WTC11 (cell line): ENCODE data around the gene DNAH9. TPM values are rescaled to one million over a fixed set of nuclear protein-coding genes. Genes with fewer than 3 reads are reported as not detected.

ENCODE experiments used
- ATAC-seq: fragments of 200-7000 bp; cut with Tn5 transposase; 2 replicates; pipeline ENCODE4 v1.10.0; 2021; ENCODE audit warnings: mild to moderate bottlenecking, moderate library complexity
- CTCF ChIA-PET: fragments of 300-600 bp; sonication (Branson Sonifier 250); formaldehyde crosslinking; loops from one replicate; lab custom pipeline; 2021; ENCODE audit warnings: antibody characterized with exemption; lab: Charles Lee
- POLR2A ChIA-PET: fragments of 350-600 bp; sonication (Branson Sonifier 250); formaldehyde crosslinking; loops from one replicate; lab custom pipeline; 2021; ENCODE audit warnings: antibody characterized with exemption; lab: Charles Lee
- DNase-seq: peaks from one replicate; pipeline ENCODE4 v3.0.0; 2021; ENCODE audit warnings: low spot score
- H3K27ac Mint-ChIP-seq: 2 replicates; pipeline ENCODE4 v1.8.0; 2021; ENCODE audit warnings: mixed read lengths
- H3K27me3 Mint-ChIP-seq: 2 replicates; pipeline ENCODE4 v1.8.0; 2021; ENCODE audit warnings: low read depth, mild to moderate bottlenecking, moderate library complexity, mixed read lengths
- H3K36me3 Mint-ChIP-seq: 2 replicates; pipeline ENCODE4 v1.8.0; 2021; ENCODE audit warnings: mixed read lengths
- H3K4me1 Mint-ChIP-seq: 2 replicates; pipeline ENCODE4 v1.8.0; 2022; ENCODE audit warnings: mixed read lengths
- H3K4me3 Mint-ChIP-seq: 2 replicates; pipeline ENCODE4 v1.8.0; 2021; ENCODE audit warnings: mild to moderate bottlenecking, moderate library complexity, mixed read lengths
- H3K9me3 Mint-ChIP-seq: 2 replicates; pipeline ENCODE4 v1.8.0; 2021; ENCODE audit warnings: mixed read lengths
- ATF1 ChIP-seq: sonication (generic); formaldehyde crosslinking; IDR thresholded peaks from 2 replicates; pipeline ENCODE4 v1.8.1; 2023; ENCODE audit warnings: mild to moderate bottlenecking, moderate library complexity, missing genetic modification reagents
- GABPB1 ChIP-seq: sonication (generic); formaldehyde crosslinking; IDR thresholded peaks from 2 replicates; pipeline ENCODE4 v1.8.1; 2023; ENCODE audit warnings: mild to moderate bottlenecking, missing genetic modification reagents
- NFE2L1 ChIP-seq: sonication (generic); formaldehyde crosslinking; IDR thresholded peaks from 2 replicates; pipeline ENCODE4 v1.8.1; 2023; ENCODE audit warnings: missing genetic modification reagents
- NR1H2 ChIP-seq: sonication (generic); formaldehyde crosslinking; IDR thresholded peaks from 2 replicates; pipeline ENCODE4 v1.9.0; 2021; ENCODE audit warnings: mild to moderate bottlenecking, moderate library complexity, missing genetic modification reagents
- NR3C1 ChIP-seq: sonication (generic); formaldehyde crosslinking; conservative IDR thresholded peaks from 2 replicates; pipeline ENCODE4 v1.8.1; 2023; ENCODE audit warnings: low read depth, mild to moderate bottlenecking, missing genetic modification reagents
- OVOL2 ChIP-seq: fragments of 250-450 bp; sonication (Bioruptor Pico); IDR thresholded peaks from 2 replicates; pipeline ENCODE4 v1.9.0; 2021; ENCODE audit warnings: mild to moderate bottlenecking, borderline replicate concordance
- SP1 ChIP-seq: sonication (generic); formaldehyde crosslinking; conservative IDR thresholded peaks from 2 replicates; pipeline ENCODE4 v1.8.1; 2022; ENCODE audit warnings: missing genetic modification reagents
- TEAD4 ChIP-seq: sonication (generic); formaldehyde crosslinking; IDR thresholded peaks from 2 replicates; pipeline ENCODE4 v1.8.0; 2022; ENCODE audit warnings: mild to moderate bottlenecking, missing genetic modification reagents
- ZNF232 ChIP-seq: sonication (generic); formaldehyde crosslinking; IDR thresholded peaks from 2 replicates; pipeline ENCODE4 v1.8.0; 2022; ENCODE audit warnings: mild to moderate bottlenecking, missing genetic modification reagents
- total RNA-seq: library from RNA; stranded (reverse); gene quantifications from 3 replicates; pipeline ENCODE4 v1.2.3, GENCODE V29; 2021
- TF ChIP-seq, protein P1 (sequence below): fragments of 250-450 bp; sonication (Bioruptor Pico); IDR thresholded peaks from 2 replicates; pipeline ENCODE4 v1.9.0; 2021; ENCODE audit warnings: mild to moderate bottlenecking
- TF ChIP-seq, protein P2 (sequence below): sonication (generic); formaldehyde crosslinking; IDR thresholded peaks from 2 replicates; pipeline ENCODE4 v1.8.0; 2023; ENCODE audit warnings: mild to moderate bottlenecking, missing genetic modification reagents
- TF ChIP-seq, protein P3 (sequence below): sonication (generic); formaldehyde crosslinking; IDR thresholded peaks from 2 replicates; pipeline ENCODE4 v1.8.1; 2022; ENCODE audit warnings: low read depth, mild to moderate bottlenecking, moderate library complexity, missing genetic modification reagents, borderline replicate concordance
- TF ChIP-seq, protein P4 (sequence below): fragments of 250-450 bp; sonication (Bioruptor Pico); conservative IDR thresholded peaks from 2 replicates; pipeline ENCODE4 v1.9.0; 2021; ENCODE audit warnings: mild to moderate bottlenecking
- TF ChIP-seq, protein P5 (sequence below): fragments of 200-600 bp; IDR thresholded peaks from 2 replicates; pipeline ENCODE4 v1.8.0; 2022; ENCODE audit warnings: antibody characterized with exemption
- TF ChIP-seq, protein P6 (sequence below): sonication (generic); formaldehyde crosslinking; IDR thresholded peaks from 2 replicates; pipeline ENCODE4 v1.8.1; 2023; ENCODE audit warnings: mild to moderate bottlenecking, missing genetic modification reagents, borderline replicate concordance
- TF ChIP-seq, protein P7 (sequence below): sonication (generic); formaldehyde crosslinking; IDR thresholded peaks from 2 replicates; pipeline ENCODE4 v1.8.1; 2022; ENCODE audit warnings: low read depth, missing genetic modification reagents, borderline replicate concordance

Gene DNAH9
- total RNA-seq, 1 experiment from 2014 or later: 0.31 TPM

DNA sequence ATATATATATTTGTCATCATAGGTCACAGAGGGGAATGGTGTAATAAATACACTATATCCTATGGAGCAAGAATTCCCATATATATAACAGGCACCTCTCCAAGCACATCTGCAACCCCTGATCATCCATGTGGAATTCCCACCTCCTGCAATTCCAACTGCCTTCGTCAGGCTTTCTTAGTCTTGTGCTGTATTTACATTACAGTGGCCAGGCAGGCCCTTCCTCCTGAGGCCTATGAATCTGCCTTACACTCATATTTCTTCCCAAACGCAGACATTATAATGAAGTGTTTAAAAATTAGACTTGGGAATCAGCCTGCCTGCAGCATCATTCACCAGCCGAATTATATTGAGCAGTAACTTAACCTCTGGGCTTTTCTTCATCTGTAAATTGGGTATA is 19.3 kb upstream of the DNAH9 start:
- Mint-ChIP-seq H3K4me3 (no peak overlapping the region), H3K36me3 (peaks cover 49% of the 10 kb centered on the region), H3K9me3 (peaks cover 73% of the 10 kb centered on the region), H3K27ac (no peak overlapping the region), H3K27me3 (peaks cover 3% of the 10 kb centered on the region), H3K4me1 (no peaks in the 10 kb centered on the region)
- ATAC-seq: no peak
- ChIA-PET POLR2A (no interaction called here), CTCF (no interaction called here)
- TF ChIP-seq GABPB1 (CRISPR knock-in tag): no peak
- TF ChIP-seq, protein P1, sequence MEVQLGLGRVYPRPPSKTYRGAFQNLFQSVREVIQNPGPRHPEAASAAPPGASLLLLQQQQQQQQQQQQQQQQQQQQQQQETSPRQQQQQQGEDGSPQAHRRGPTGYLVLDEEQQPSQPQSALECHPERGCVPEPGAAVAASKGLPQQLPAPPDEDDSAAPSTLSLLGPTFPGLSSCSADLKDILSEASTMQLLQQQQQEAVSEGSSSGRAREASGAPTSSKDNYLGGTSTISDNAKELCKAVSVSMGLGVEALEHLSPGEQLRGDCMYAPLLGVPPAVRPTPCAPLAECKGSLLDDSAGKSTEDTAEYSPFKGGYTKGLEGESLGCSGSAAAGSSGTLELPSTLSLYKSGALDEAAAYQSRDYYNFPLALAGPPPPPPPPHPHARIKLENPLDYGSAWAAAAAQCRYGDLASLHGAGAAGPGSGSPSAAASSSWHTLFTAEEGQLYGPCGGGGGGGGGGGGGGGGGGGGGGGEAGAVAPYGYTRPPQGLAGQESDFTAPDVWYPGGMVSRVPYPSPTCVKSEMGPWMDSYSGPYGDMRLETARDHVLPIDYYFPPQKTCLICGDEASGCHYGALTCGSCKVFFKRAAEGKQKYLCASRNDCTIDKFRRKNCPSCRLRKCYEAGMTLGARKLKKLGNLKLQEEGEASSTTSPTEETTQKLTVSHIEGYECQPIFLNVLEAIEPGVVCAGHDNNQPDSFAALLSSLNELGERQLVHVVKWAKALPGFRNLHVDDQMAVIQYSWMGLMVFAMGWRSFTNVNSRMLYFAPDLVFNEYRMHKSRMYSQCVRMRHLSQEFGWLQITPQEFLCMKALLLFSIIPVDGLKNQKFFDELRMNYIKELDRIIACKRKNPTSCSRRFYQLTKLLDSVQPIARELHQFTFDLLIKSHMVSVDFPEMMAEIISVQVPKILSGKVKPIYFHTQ: no peak
- DNase-seq: no peak

DNA sequence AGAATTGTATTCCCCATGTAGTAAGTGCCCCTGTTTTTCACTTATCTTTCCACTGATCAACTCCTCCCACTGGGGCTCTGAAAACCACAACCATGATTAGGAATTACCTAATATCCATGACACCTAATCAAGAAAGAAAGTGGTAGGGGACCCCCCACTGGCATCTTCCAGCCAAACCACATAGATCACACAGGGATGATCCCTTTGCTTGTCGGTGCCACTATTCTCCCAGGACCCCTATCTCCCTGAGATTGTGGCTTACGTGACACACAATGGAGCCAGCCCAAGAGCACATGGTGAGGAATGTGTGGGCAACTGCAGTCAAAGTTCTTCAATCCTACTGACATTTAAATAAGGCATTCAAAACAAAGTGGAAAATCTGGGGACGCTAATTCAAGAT is 17.6 kb upstream of the DNAH9 start:
- H3K4me1 Mint-ChIP-seq: no peaks in the 10 kb centered on the region
- no peaks in the 10 kb centered on the region; the same call in none of the 2 replicates for H3K27me3 Mint-ChIP-seq
- H3K27ac Mint-ChIP-seq: no peak overlapping the region
- no peak for ATAC-seq
- no peak for DNase-seq
- ChIA-PET CTCF (no interaction called here), POLR2A (interaction anchor here (0.6 kb wide), 1 partner anchor 392 kb away, joined by 4 read pairs; no protein-coding TSS in a partner anchor)
- TF ChIP-seq, protein P2, sequence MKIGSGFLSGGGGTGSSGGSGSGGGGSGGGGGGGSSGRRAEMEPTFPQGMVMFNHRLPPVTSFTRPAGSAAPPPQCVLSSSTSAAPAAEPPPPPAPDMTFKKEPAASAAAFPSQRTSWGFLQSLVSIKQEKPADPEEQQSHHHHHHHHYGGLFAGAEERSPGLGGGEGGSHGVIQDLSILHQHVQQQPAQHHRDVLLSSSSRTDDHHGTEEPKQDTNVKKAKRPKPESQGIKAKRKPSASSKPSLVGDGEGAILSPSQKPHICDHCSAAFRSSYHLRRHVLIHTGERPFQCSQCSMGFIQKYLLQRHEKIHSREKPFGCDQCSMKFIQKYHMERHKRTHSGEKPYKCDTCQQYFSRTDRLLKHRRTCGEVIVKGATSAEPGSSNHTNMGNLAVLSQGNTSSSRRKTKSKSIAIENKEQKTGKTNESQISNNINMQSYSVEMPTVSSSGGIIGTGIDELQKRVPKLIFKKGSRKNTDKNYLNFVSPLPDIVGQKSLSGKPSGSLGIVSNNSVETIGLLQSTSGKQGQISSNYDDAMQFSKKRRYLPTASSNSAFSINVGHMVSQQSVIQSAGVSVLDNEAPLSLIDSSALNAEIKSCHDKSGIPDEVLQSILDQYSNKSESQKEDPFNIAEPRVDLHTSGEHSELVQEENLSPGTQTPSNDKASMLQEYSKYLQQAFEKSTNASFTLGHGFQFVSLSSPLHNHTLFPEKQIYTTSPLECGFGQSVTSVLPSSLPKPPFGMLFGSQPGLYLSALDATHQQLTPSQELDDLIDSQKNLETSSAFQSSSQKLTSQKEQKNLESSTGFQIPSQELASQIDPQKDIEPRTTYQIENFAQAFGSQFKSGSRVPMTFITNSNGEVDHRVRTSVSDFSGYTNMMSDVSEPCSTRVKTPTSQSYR: no peak
- TF ChIP-seq SP1 (no peak), ATF1 (no peak), TEAD4 (CRISPR knock-in tag) (no peak), NR3C1 (CRISPR knock-in tag) (no peak), OVOL2 (CRISPR knock-in tag) (no peak), NR1H2 (CRISPR knock-in tag) (no peak), NFE2L1 (CRISPR knock-in tag) (no peak), ZNF232 (CRISPR knock-in tag) (no peak)
- TF ChIP-seq, protein P3, sequence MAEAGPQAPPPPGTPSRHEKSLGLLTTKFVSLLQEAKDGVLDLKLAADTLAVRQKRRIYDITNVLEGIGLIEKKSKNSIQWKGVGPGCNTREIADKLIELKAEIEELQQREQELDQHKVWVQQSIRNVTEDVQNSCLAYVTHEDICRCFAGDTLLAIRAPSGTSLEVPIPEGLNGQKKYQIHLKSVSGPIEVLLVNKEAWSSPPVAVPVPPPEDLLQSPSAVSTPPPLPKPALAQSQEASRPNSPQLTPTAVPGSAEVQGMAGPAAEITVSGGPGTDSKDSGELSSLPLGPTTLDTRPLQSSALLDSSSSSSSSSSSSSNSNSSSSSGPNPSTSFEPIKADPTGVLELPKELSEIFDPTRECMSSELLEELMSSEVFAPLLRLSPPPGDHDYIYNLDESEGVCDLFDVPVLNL (CRISPR knock-in tag): no peak
- TF ChIP-seq, protein P4, sequence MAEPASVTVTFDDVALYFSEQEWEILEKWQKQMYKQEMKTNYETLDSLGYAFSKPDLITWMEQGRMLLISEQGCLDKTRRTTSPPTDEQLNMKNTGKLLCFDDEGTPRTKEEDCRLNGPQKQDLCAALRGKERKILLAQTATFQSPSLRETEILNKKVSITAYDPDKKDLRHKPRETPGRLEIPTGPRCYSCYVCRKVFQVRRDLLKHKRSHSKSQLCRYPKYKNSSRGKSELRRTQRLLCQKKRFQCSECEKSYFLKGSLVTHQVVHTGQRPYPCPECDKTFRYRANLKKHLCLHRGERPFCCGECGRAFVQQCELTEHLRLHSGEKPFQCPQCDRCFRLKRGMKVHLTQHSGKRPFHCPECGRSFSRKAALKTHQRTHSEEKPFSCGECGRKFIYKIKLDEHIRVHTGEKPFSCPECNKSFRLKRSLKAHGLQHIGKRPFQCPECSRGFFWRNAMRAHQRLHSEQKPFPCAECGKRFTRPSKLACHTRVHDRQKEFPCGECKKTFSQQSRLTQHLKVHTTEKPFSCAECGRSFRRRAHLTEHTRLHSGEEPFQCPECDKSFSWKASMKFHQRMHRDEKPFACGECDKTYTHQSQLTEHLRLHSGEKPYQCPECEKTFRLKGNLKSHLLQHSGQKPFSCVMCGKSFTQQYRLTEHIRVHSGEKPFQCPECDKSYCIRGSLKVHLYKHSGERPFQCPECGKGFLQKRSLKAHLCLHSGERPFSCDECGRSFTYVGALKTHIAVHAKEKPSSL (CRISPR knock-in tag): no peak
- TF ChIP-seq, protein P5, sequence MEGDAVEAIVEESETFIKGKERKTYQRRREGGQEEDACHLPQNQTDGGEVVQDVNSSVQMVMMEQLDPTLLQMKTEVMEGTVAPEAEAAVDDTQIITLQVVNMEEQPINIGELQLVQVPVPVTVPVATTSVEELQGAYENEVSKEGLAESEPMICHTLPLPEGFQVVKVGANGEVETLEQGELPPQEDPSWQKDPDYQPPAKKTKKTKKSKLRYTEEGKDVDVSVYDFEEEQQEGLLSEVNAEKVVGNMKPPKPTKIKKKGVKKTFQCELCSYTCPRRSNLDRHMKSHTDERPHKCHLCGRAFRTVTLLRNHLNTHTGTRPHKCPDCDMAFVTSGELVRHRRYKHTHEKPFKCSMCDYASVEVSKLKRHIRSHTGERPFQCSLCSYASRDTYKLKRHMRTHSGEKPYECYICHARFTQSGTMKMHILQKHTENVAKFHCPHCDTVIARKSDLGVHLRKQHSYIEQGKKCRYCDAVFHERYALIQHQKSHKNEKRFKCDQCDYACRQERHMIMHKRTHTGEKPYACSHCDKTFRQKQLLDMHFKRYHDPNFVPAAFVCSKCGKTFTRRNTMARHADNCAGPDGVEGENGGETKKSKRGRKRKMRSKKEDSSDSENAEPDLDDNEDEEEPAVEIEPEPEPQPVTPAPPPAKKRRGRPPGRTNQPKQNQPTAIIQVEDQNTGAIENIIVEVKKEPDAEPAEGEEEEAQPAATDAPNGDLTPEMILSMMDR: no peak
- TF ChIP-seq, protein P6, sequence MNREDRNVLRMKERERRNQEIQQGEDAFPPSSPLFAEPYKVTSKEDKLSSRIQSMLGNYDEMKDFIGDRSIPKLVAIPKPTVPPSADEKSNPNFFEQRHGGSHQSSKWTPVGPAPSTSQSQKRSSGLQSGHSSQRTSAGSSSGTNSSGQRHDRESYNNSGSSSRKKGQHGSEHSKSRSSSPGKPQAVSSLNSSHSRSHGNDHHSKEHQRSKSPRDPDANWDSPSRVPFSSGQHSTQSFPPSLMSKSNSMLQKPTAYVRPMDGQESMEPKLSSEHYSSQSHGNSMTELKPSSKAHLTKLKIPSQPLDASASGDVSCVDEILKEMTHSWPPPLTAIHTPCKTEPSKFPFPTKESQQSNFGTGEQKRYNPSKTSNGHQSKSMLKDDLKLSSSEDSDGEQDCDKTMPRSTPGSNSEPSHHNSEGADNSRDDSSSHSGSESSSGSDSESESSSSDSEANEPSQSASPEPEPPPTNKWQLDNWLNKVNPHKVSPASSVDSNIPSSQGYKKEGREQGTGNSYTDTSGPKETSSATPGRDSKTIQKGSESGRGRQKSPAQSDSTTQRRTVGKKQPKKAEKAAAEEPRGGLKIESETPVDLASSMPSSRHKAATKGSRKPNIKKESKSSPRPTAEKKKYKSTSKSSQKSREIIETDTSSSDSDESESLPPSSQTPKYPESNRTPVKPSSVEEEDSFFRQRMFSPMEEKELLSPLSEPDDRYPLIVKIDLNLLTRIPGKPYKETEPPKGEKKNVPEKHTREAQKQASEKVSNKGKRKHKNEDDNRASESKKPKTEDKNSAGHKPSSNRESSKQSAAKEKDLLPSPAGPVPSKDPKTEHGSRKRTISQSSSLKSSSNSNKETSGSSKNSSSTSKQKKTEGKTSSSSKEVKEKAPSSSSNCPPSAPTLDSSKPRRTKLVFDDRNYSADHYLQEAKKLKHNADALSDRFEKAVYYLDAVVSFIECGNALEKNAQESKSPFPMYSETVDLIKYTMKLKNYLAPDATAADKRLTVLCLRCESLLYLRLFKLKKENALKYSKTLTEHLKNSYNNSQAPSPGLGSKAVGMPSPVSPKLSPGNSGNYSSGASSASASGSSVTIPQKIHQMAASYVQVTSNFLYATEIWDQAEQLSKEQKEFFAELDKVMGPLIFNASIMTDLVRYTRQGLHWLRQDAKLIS (CRISPR knock-in tag): no peak
- TF ChIP-seq, protein P7, sequence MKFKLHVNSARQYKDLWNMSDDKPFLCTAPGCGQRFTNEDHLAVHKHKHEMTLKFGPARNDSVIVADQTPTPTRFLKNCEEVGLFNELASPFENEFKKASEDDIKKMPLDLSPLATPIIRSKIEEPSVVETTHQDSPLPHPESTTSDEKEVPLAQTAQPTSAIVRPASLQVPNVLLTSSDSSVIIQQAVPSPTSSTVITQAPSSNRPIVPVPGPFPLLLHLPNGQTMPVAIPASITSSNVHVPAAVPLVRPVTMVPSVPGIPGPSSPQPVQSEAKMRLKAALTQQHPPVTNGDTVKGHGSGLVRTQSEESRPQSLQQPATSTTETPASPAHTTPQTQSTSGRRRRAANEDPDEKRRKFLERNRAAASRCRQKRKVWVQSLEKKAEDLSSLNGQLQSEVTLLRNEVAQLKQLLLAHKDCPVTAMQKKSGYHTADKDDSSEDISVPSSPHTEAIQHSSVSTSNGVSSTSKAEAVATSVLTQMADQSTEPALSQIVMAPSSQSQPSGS (CRISPR knock-in tag): no peak
- H3K9me3 Mint-ChIP-seq: peaks cover 73% of the 10 kb centered on the region
- peaks cover 48% of the 10 kb centered on the region for H3K36me3 Mint-ChIP-seq
- H3K4me3 Mint-ChIP-seq: no peak overlapping the region
